Medulla oblongata (tissue), 1 donor: ENCODE data around the gene GSN.

Experiments
- DNase-seq: peaks from one replicate; pipeline ENCODE4 v3.0.0-alpha.2; 2015; ENCODE audit errors: extremely low spot score

Gene GSN

DNA sequence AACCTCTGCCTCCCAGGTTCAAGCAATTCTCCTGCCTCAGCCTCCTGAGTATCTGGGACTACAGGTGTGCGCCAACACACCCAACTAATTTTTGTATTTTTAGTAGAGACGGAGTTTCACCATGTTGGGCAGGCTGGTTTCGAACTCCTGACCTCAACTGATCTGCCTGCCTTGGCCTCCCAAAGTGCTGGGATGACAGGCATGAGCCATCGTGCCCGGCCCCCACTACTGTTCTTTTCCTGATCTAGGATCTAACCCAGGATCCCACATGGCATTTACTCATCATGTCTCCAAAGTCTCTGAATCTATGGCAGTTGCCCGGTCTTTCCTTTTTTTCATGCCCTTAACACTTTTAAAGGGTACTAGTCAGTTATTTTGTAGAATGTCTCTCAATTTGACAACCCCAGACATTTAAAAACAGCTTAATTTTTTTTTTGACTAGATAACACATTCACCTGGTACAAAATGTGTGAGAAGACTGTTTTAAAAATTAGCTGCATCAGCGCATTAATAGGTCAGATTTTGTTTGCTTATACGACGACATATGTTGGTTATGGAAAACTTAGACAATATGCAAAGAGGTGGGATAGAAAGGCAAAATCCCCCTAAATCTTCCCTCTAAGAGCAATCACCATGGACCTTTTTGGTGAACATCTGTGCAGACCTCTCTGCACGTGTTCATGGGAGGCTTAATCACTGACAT lies 55.6 kb downstream of the GSN start:
- DNase-seq: no peak

DNA sequence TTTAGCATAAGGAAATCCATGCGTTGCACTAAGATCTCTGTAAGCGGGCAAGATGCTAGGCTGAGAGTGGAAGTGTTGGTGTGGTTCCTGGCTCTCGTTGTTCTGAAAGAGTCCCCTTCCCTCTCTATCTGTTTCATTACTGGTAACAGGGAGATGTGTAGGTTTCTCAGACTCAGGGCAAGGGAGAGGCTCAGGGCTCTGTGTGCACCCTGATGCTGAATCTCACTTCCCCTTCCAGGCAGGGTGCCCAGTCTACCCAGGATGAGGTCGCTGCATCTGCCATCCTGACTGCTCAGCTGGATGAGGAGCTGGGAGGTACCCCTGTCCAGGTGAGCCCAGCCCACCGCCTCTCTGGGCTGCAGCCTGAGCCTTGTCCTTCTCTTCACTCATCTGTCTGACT lies 56.4 kb downstream of the GSN start:
- no peak for DNase-seq

DNA sequence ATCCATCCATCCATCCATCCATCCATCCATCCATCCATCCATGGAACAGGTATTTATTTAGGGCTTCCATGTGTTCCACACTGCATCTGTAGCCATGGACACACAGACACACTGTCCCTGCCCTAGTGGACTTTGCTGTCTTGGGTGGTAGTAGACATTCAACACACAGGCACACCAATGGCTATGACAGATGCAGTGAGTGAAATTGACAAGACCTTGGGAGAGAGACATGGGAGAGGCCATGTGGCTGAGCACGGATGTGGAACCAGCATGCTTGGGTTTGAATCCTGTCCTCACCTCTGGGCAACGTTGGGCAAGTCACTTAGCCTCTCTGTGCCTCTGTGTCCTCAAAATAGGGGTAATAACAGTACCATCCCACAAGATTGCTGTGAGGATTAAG lies 56.8 kb downstream of the GSN start:
- no peak for DNase-seq

DNA sequence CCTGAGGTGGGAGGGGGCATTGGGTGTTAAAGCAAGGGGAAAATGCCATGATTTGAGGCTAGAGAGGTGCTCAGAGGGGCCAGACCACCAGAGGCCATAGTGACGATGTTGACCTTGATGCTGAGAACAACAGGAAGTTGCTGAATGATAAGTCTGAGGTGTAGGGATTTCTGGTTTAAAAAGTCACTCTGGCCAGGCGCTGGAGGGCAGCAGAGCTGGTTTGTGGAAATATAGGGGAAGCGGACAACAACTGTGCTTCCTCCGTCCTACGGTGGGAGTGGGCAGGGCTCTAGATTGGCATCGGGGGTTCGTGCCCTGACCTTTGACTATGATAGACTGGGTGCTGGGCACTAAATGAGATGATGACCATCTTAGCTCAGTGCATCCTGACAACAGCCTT lies 57.4 kb downstream of the GSN start:
- DNase-seq: no peak

DNA sequence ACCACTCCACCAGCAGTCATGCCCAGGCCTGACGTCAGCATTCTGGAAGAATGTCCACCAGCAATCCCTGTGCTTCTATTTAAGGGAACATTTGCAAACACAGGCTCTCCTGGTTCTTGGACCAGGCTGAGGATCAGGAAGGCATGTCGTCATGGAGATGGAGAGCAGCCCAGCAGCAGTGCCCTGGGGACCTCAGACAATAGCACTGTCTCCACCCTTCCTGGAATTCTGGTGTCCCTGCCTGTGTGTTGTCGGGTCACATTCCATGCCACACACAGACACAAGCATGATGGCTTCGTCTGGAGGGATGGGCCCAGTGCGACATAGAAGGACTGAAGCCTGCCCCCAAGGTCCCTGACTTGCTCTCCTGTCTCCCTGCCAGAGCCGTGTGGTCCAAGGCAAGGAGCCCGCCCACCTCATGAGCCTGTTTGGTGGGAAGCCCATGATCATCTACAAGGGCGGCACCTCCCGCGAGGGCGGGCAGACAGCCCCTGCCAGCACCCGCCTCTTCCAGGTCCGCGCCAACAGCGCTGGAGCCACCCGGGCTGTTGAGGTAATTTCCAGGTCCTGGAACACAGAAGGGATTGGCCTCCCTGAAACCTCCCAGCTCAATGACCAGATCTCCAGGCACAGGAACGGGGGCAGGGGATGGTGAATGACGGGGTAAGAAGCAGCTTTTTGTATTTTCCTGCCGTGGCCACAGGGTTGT lies 58.3 kb downstream of the GSN start:
- peak; percentile 85 for DNase-seq

DNA sequence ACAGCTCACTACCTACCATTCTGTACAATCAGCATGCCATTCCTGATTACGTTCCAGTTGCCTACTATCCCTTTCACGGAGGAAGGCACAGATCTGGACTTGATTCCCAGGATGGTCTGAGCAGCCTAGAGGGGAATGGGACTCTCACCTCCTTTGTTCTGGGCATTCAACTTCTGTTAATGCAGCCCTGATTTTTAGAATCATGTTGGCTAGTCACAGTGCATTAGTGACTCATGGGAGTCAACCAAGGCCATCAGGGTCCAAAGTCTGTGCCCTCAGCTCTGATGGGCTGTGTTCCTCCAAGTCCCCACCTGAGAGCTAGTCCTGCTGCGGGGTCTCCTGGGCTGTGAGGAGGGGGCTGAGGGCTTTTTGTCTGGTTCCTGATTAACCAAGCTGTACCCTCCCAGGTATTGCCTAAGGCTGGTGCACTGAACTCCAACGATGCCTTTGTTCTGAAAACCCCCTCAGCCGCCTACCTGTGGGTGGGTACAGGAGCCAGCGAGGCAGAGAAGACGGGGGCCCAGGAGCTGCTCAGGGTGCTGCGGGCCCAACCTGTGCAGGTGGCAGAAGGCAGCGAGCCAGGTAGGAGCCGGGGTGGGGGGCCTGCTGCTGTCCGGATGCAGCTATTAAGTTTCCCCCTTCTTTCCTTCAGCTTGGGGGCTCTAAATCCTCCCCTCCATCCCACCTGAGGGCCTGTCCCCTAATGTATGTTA lies 59.1 kb downstream of the GSN start:
- DNase-seq: no peak

DNA sequence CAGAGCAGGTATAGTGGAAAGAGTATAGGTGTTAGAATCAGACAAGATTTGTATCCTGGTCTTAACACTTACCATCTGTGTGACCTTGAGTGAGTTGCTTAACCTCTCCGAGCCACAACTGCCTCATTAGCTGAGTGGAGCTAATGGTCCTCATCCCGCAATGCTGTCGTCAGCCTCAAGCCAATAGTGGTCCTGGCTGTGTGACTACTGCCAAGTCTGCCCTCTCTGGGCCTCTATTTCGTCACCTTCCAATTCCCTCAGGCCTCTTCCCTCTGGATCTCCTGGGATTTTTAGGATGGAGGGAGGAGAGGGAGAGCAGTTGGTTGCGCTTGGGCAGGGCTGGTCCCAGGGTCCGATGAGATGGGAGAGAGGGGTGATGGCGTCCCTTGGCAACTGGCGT lies 60.5 kb downstream of the GSN start:
- DNase-seq: no peak

DNA sequence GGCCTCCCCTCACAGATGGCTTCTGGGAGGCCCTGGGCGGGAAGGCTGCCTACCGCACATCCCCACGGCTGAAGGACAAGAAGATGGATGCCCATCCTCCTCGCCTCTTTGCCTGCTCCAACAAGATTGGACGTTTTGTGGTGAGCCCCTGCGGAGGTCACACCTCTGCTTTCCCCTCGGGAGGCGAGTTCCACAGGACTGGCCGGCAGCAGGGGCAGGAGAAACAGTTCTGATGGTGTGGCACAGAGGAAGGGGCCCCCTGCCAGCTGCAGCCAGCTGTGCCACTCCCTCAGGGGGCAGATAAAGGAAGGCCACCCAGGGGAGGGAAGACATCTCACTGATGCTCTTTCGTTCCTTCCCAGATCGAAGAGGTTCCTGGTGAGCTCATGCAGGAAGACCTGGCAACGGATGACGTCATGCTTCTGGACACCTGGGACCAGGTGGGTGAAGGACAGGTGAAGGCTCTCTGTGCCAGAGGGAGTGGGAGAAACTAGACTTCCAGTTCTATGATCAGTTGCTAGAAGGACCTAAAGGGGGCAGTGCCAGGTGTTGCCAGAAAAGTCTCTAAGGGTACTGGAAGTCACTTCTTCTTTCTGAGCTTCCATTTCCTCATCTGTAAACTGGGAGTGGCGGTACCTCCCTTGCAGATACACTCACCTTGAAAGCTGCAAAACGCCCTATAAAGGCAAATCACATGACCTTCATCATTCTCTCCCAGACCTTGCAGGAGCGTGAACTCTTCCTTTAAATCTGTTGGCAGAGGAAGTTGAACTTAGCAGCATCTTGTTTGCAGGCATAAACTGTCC lies 61.1 kb downstream of the GSN start:
- DNase-seq: no peak

DNA sequence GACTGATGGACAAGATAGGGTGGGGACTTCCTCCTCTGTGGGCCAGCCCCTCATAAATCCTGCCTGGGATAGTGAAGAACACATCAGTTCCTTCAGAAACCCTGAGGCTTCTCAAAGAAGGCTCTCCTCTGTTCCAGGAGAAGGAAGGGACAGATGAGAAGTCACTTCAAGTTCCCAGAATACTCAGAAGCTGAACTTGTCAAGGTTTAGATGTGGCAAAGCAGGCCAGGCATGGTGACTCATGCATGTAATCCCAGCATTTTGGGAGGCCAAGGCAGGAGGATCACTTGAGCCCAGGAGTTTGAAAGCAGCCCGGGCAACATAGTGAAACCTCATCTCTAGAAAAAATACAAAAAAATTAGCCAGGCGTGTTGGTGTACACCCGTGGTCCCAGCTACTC lies 63.6 kb downstream of the GSN start:
- no peak for DNase-seq

DNA sequence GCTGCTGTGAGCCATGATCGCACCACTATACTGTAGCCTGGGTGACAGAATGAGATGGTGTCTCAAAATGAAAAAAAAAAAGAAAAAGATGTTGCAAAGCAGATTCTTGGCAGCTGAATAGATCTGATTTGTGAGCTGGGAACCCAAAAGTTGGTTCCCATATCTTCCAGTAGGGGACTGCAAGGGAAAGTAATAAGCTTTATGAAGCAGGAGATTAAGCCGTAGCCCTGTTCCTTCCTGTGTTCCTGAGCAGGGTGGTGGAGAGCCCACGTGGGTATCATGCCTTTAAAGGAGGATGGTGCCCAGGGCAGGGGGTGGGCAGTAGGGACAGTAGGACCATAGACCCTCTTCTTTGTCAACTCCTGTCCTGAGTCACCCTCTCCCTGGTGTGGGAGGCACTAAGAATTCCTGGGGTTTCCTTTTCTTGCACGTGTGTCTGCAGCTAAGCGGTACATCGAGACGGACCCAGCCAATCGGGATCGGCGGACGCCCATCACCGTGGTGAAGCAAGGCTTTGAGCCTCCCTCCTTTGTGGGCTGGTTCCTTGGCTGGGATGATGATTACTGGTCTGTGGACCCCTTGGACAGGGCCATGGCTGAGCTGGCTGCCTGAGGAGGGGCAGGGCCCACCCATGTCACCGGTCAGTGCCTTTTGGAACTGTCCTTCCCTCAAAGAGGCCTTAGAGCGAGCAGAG lies 64.2 kb downstream of the GSN start:
- no peak for DNase-seq

DNA sequence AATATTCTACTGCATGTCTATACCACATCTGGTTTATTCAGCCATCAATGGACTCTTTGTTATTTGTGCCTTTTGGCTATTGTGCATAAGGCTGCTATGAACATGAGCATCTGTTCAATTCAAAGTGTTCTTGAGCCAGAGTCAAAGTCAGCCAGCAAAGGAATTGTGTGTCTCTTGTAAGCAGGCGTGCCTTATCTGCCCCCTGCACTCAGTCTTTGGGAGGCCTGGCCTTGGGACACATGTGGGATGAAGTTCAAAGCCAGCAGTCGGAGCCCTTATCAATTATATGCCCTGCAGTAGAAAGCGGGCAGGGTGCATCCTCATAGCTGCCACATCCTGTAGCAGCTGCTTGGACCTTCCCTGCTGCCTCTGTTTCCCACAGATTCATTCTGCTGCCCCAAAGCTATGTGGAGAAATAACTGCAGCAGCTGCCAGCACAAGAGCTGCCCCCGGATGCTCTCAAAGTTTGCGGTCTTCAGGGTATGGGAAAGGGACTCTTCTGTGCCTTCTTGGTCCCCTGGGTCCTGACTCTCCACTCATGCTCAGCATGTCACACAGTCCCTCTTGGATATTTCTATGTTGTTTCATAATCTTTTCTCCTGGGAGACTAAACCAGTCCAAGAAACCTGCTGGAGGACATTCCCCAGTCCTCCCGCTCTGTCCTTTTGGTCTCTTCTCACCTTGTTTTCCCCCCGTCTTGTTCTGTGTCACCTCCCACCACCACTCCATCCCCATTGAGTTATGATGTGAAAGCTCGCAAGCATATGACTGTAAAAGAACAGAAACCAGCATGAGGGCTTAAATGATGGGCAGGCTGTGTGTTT lies 66.2 kb downstream of the GSN start:
- no peak for DNase-seq

DNA sequence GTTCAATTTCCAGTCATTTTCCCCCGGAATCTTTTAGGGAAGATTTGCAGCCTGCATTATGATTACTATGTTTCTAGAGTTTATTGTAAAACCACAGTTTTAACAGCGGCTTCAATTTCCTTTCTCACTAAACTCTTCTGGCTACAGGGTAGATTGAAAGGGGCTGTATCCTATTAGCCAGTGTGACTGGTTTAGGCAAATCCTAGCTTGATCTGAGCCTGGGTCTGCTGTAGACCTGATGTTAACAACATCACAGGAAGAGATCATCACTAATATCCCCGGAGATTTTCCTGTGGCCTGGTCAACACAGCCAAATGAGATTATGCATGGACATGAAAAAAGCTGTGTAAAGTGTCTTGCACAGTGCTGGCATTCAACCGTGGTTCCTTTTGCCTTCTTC lies 68.7 kb downstream of the GSN start:
- no peak for DNase-seq

DNA sequence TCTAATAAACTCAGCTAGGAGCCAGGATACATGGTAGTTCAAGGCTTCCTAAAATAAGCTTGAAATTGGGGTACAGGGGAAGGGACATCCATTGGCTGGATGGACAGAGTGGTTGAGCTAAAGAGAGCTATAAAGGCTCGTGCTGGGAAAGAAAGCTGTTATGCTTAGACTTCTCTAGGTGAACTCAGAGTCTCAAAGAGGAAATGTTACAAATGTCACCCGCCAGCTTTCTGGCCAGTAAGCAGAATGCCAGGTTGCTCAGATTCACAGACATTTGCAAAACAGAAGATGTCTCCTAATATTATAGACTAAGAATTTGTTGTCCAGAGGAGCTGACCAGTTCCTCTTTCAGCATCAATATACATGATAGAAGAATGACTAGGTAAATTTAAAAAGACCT lies 71.5 kb downstream of the GSN start:
- no peak for DNase-seq

DNA sequence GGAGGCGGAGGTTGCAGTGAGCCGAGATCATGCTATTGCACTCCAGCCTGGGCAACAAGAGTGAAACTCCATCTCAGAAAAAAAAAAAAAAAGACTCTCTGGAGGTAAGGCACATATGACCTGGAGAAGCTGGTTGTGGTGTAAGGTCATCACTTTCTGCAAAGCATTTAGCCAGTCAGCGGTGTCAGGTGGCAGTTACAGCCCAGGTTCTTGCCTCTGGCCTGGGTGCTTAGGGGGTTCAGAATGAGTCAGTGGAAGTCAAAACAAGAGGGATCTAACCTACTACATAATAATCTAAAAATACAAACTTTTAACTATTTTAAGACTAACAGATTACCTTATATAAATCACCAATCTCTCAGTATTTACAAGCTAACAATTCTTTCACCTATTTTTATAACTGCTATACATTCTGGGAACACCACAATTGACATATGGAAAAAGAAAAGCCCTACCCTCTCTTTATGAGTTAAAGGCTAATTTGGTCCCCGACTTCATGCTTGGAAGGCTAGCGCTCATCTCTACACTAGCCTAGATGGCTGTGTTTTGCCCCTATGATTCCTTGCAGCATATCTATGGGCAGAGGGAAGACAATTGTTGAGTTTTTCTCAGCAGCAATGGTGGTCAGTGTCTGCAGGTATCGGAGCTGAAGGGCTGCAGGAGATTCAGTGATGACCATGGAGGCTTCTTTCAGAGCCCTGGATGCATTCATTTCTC lies 72.9 kb downstream of the GSN start:
- no peak for DNase-seq

DNA sequence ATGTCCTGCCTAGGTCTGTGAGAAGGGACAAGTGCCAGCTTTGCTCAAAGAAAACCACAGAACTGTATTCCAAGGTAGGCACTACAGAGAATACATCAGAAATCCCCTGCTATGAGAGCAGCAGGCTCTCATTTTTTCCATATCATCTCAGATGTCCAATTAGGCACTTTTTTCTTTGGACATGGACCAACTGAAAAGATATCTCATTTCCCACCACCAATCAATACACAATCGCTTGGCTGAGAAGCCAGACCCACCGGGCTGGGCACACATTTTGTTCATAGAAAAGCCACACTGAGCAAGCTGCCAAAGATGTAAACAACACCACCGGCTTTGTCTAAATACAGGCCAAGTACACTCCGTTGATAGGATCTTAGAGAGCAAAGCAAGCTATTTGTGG lies 76.2 kb downstream of the GSN start:
- no peak for DNase-seq

DNA sequence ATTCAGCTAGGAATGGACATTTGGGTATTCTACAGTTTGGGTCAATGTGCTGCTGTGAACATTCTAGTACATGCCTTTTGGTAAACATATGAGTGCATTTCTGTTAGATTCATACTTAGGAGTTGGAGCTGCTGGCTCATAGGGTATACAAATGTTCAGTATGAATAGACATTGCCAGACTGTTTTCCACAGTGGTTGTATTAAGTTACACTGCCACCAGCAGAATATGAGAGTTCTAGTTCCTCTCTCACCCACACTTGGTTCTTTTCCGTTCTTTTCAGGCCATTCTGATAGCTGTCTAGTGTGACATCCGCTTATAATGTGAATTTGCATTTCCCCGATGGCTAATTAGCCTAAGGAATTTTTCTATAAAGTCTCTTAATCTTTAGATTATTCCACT lies 77.1 kb downstream of the GSN start:
- DNase-seq: no peak

DNA sequence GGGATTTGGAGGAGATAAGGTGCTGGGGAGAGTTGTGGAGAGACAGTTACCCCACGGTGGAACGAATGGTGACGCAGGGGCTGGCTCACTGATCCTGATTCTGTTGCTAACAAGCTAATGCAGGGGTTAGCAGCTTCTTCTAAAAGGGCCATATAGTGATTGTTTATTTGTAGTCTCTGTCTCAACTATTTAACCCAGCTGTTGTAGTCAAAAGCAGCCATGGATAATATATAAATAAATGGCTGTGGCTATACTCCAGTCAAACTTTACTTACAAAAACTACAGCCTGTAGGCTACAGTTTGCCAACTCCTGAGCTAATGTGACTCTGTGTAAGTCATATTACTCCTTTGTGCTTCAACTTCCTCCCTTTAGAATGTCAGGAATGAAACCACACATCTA lies 80.3 kb downstream of the GSN start:
- no peak for DNase-seq

DNA sequence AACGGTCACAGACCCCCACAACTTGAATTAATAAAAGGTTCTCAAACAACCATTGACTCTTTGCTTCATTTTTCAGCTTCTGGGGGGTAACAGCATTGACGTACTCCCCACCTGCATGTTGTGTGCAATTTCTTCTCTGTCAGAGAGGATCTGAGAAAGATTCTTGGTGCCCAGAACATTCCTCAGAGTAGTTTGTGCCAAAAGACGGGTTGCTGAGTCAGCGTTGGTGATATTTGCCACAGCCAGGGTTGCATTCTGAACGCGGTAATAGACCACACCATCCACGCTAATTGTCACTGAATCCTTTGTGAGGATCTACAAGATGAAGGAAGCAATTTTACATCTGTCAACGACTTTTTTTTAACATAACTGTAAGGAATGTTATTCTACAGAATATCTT lies 81.0 kb downstream of the GSN start:
- DNase-seq: no peak

DNA sequence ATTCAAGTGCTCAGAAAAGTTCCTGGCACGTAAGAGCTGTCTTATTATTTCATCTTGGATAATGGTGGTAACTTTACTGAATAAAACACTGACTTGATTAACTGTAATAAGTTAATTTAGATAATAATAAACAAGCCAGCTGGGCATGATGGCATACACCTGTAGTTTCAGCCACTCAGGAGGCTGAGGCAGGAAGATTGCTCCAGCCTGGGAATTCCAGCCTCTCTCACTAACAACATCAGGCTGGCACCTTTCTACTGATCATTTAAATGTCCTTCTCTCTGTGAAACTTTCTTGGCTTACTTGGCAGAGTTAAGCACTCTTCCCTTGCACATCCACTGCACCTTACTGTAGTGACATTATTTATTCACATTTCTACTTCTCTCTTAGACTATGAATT lies 82.1 kb downstream of the GSN start:
- no peak for DNase-seq

DNA sequence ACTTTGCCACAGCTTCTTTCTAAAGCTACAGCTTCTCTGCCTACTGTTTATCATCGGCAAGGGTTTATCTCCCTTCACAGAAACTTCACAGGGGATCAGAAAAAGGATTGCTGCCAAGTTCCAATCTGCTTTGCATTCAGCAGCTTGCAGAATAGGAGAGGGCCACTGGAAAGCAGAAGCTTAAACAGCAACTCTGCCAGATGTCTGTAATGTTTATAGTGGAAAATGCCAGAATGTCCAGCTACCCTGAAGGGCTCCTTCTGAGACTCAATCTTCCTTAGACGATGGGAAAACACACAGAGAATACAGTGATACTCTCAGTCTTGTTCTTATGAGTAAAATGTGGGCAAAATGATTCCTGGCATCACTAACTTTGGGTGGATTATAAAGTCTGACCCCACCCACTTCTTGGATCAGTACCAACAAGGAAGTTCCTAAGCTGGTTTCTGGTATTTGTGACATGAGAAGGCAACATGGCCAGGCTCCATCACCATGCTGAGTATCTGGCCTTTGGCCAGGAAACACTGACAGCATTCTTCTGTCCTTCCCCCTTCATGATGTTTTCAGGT lies 83.1 kb downstream of the GSN start:
- peak; percentile 90 for DNase-seq
